ENCODE measurements around the gene LIN37. TPM values are rescaled to one million over a fixed set of nuclear protein-coding genes. Genes with fewer than 3 reads are reported as not detected.

LIN37 gene
- total RNA-seq, 3 donors from 2014 or later: 7.6 to 14.3 (median 8.6) TPM

DNA sequence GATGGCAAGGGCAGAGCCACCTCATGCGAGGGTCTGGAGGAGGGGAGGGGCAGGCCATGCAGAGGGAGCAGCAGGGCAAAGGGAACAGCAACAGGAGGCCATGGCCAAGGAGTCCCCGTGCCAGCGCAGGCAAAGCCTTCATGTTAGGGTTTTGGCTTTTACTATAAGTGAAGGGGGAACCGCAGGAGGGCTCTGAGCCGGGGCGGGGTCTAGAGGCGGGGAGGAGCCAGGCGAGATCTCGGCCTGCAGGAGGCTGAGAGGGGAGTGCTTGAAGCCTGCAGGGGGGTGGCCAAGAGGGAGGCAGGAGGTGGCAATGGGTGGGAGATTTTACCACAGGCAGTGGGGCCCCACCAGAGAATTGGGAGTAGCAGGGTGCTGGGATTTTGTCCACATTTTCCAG is 33.3 kb downstream of the LIN37 start:
- Histone ChIP-seq H3K36me3 (ENCODE audit: low read depth) (no peaks in the 10 kb centered on the region), H3K4me1 (ENCODE audit: low read depth) (no peaks in the 10 kb centered on the region), H3K4me3 (no peak overlapping the region), H3K9me3 (no peaks in the 10 kb centered on the region)
- no peak for TF ChIP-seq CTCF (IDR thresholded peaks at IDR 0.05)
- intact Hi-C loops (cut with DNase I, micrococcal nuclease): no loop called here
- ATAC-seq: no peak
- no peak for DNase-seq

DNA sequence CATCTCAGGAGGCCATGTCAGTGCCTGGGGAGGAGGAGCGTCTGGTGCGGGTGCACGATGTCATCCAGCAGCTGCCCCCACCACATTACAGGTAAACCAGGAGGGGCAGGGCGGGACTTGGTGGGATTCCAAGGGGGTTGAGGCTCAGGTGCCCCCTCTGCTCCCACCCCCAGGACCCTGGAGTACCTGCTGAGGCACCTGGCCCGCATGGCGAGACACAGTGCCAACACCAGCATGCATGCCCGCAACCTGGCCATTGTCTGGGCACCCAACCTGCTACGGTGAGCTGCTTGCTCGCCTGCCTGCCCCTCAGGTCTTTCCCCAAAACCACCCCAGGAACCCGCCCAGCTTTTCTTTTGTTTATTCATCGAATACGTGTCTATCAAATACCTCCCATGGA is 34.2 kb downstream of the LIN37 start:
- DNase-seq (no peak), ATAC-seq (no peak)
- intact Hi-C loops (cut with DNase I, micrococcal nuclease): no loop called here
- H3K4me3 ChIP-seq: no peak overlapping the region
- TF ChIP-seq CTCF (IDR thresholded peaks at IDR 0.05): no peak
- H3K36me3 ChIP-seq (ENCODE audit: low read depth): no peaks in the 10 kb centered on the region
- H3K4me1 ChIP-seq (ENCODE audit: low read depth): no peaks in the 10 kb centered on the region
- no peaks in the 10 kb centered on the region for H3K9me3 ChIP-seq

DNA sequence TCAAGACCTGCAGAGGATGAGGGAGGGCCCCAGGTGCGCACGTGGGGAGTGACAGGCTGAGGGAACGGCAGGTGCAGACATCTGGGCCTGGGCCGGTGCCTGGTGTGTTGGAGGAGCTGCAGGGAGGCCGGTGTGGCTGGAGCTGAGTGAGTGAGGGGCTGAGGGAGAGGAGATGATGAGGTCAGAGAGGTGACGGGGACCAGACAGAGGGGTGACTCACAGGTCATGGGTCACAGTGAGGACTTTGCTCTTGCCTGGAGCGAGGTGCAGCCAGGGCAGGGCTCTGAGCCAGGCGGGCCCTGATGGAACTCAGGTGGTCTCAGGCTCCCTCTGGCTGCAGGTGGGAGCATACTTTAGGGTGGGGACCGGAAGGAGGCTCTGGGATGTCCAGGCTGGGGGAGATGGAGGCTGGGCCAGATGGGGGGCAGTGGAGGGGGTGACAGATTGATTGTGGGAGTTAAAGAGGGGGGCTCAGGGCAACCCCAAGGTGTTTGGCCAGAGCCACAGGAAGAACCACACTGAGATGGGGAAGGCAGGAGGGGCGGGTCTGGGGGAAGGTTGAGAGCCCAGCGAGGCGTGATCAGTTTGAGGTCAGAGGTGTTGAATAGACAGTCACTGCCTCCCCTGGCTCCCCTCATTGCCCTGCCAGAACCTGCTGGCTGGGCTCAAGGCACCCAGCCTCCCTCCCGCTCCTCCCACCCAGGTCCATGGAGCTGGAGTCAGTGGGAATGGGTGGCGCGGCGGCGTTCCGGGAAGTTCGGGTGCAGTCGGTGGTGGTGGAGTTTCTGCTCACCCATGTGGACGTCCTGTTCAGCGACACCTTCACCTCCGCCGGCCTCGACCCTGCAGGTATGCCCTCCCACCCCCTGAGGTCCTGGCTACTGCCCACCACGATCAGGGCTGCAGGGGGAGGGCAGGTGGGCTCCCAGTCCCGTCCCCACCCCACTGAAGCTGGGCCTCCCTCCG is 35.4 kb downstream of the LIN37 start:
- Histone ChIP-seq H3K4me1 (ENCODE audit: low read depth) (no peaks in the 10 kb centered on the region), H3K36me3 (ENCODE audit: low read depth) (no peaks in the 10 kb centered on the region), H3K9me3 (no peaks in the 10 kb centered on the region), H3K4me3 (no peak overlapping the region)
- ATAC-seq (peak; percentile 11), DNase-seq (no peak)
- intact Hi-C loops (cut with DNase I, micrococcal nuclease): no loop called here
- TF ChIP-seq CTCF (IDR thresholded peaks at IDR 0.05): no peak

- Histone ChIP-seq H3K36me3 (ENCODE audit: low read depth) (no peaks in the 10 kb centered on the region), H3K4me3 (no peak overlapping the region), H3K9me3 (no peaks in the 10 kb centered on the region), H3K4me1 (ENCODE audit: low read depth) (no peaks in the 10 kb centered on the region)
- TF ChIP-seq CTCF (IDR thresholded peaks at IDR 0.05): no peak
- DNase-seq (no peak), ATAC-seq (no peak)
- intact Hi-C loops (cut with DNase I, micrococcal nuclease): no loop called here
Measured at GRCh38 chr19:35784503-35785338, 36.3 kb downstream of the LIN37 start.

GRCh38 chr19:35785339-35785627 is 36.9 kb downstream of the LIN37 start:
- no peak overlapping the region for H3K4me3 ChIP-seq
- DNase-seq (no peak), ATAC-seq (no peak)
- H3K4me1 ChIP-seq (ENCODE audit: low read depth): no peaks in the 10 kb centered on the region
- intact Hi-C loops (cut with DNase I, micrococcal nuclease): no loop called here
- H3K9me3 ChIP-seq: no peaks in the 10 kb centered on the region
- no peaks in the 10 kb centered on the region for H3K36me3 ChIP-seq (ENCODE audit: low read depth)
- TF ChIP-seq CTCF (IDR thresholded peaks at IDR 0.05): no peak

Measured in mucosa of descending colon (tissue), 3 donors.